H1 (cell line): Measurements from ENCODE around the gene ARHGEF18. TPM values are rescaled to one million over a fixed set of nuclear protein-coding genes. Genes with fewer than 3 reads are reported as not detected.

ENCODE experiments used
- CTCF ChIA-PET: fragments of 300-600 bp; sonication (Branson Sonifier 250); formaldehyde crosslinking; loops from one replicate; lab custom pipeline; 2021; ENCODE audit not compliant: partially characterized antibody; lab: Charles Lee
- POLR2A ChIA-PET: fragments of 300-600 bp; sonication (Branson Sonifier 250); formaldehyde crosslinking; loops from one replicate; lab custom pipeline; 2021; ENCODE audit warnings: inconsistent platforms; ENCODE audit not compliant: partially characterized antibody; lab: Charles Lee
- DNase-seq, 2 experiments: peaks; one replicate each; pipeline versions ENCODE4 v3.0.0 to v3.0.0-alpha.2; 2010 to 2022; ENCODE audit warnings: low spot score in 2 of 2, low read depth in 1 of 2, mixed read lengths in 1 of 2
- FAIRE-seq: peaks from 2 replicates; lab custom pipeline; 2011; peaks lifted over from hg19 to GRCh38; lab: Jason Lieb, UNC
- H2AFZ ChIP-seq: 2 replicates; pipeline ENCODE4 v1.8.1; 2012; ENCODE audit warnings: low read length, inconsistent platforms
- H2AK5ac ChIP-seq: 2 replicates; pipeline ENCODE4 v1.6.1; 2013; ENCODE audit warnings: low read depth, low read length
- H2BK120ac ChIP-seq: replicated peaks from 2 replicates; pipeline ENCODE3; 2013; ENCODE audit warnings: low read depth, low read length, inconsistent platforms
- H2BK12ac ChIP-seq: 2 replicates; pipeline ENCODE4 v1.6.1; 2013; ENCODE audit warnings: low read depth, low read length
- H2BK15ac ChIP-seq: 2 replicates; pipeline ENCODE4 v1.6.1; 2013; ENCODE audit warnings: low read length
- H2BK20ac ChIP-seq: 2 replicates; pipeline ENCODE4 v1.6.1; 2013; ENCODE audit warnings: low read length
- H2BK5ac ChIP-seq: 2 replicates; pipeline ENCODE4 v1.6.1; 2013; ENCODE audit warnings: low read depth, low read length
- H3K14ac ChIP-seq: 2 replicates; pipeline ENCODE4 v1.6.1; 2013; ENCODE audit warnings: inconsistent platforms; ENCODE audit not compliant: insufficient read length
- H3K18ac ChIP-seq: 2 replicates; pipeline ENCODE4 v1.6.1; 2013; ENCODE audit warnings: low read length; ENCODE audit errors: extremely low read depth
- H3K23ac ChIP-seq: 2 replicates; pipeline ENCODE4 v1.6.1; 2013; ENCODE audit warnings: inconsistent platforms; ENCODE audit not compliant: insufficient read length
- H3K23me2 ChIP-seq: 2 replicates; pipeline ENCODE4 v1.6.1; 2013; ENCODE audit warnings: low read depth, low read length
- H3K27ac ChIP-seq: 2 replicates; pipeline ENCODE4 v1.6.1; 2011; ENCODE audit warnings: low read depth, low read length, inconsistent platforms
- H3K27me3 ChIP-seq, 4 experiments: replicated peaks in 1 of 4; 1 replicate in 1 of 4; 2 replicates in 3 of 4; pipeline versions ENCODE4 v1.6.1 to v1.8.1; 2011 to 2013; ENCODE audit warnings: low read length in 3 of 4, mild to moderate bottlenecking in 3 of 4, inconsistent platforms in 2 of 4, mixed read lengths in 2 of 4, moderate library complexity in 1 of 4; ENCODE audit not compliant: control insufficient read depth in 3 of 4, insufficient read depth in 3 of 4; ENCODE audit errors: extremely low read depth in 1 of 4
- H3K36me3 ChIP-seq, 4 experiments: 2 replicates each; pipeline versions ENCODE4 v1.6.1 to v1.8.1; 2011 to 2013; ENCODE audit warnings: mild to moderate bottlenecking in 4 of 4, low read length in 3 of 4, moderate library complexity in 2 of 4, control low read depth in 1 of 4, inconsistent platforms in 1 of 4; ENCODE audit not compliant: insufficient read depth in 4 of 4, control insufficient read depth in 2 of 4
- H3K4ac ChIP-seq: replicated peaks from 2 replicates; pipeline ENCODE3; 2013; ENCODE audit warnings: low read length, low read depth, mixed read lengths, inconsistent platforms; ENCODE audit not compliant: insufficient read length
- H3K4me1 ChIP-seq, 4 experiments: replicated peaks in 1 of 4; 1 replicate in 1 of 4; 2 replicates in 3 of 4; pipeline versions ENCODE4 v1.6.1 to v1.8.1; 2011 to 2013; ENCODE audit warnings: low read length in 3 of 4, inconsistent platforms in 2 of 4, mixed read lengths in 1 of 4; ENCODE audit not compliant: insufficient read depth in 4 of 4, control insufficient read depth in 3 of 4
- H3K4me2 ChIP-seq, 2 experiments: 2 replicates each; pipeline versions ENCODE4 v1.6.1 to v1.8.1; 2011 to 2013; ENCODE audit warnings: low read depth in 2 of 2, low read length in 2 of 2, control low read depth in 1 of 2, inconsistent platforms in 1 of 2, mild to moderate bottlenecking in 1 of 2; ENCODE audit not compliant: insufficient read depth in 1 of 2
- H3K4me3 ChIP-seq, 4 experiments: fragments of 200-600, 300-600 bp in 1 of 4; sonication (generic), shearing (Covaris generic), sonication (Bioruptor Twin) in 1 of 4; 2 replicates each; pipeline versions ENCODE4 v1.5.1 to v1.8.1; 2011 to 2016; ENCODE audit warnings: low read length in 4 of 4, low read depth in 3 of 4, control low read depth in 2 of 4, inconsistent platforms in 2 of 4, mild to moderate bottlenecking in 2 of 4, mixed read lengths in 1 of 4, moderate library complexity in 1 of 4; ENCODE audit not compliant: insufficient read depth in 2 of 4; ENCODE audit errors: extremely low read depth in 1 of 4
- H3K56ac ChIP-seq: replicated peaks from 2 replicates; pipeline ENCODE3; 2013; ENCODE audit warnings: low read depth, mild to moderate bottlenecking, mixed read lengths, low read length, inconsistent platforms; ENCODE audit not compliant: insufficient read length
- H3K79me1 ChIP-seq: 2 replicates; pipeline ENCODE4 v1.6.1; 2013; ENCODE audit warnings: low read depth, low read length, control low read depth
- H3K79me2 ChIP-seq, 2 experiments: 2 replicates each; pipeline versions ENCODE4 v1.6.1 to v1.8.1; 2012 to 2013; ENCODE audit warnings: low read length in 2 of 2, mild to moderate bottlenecking in 2 of 2, inconsistent platforms in 1 of 2; ENCODE audit not compliant: insufficient read depth in 2 of 2, control insufficient read depth in 1 of 2
- H3K9ac ChIP-seq, 4 experiments: replicated peaks in 1 of 4; 1 replicate in 1 of 4; 2 replicates in 3 of 4; pipeline versions ENCODE4 v1.6.1 to v1.8.1; 2011 to 2013; ENCODE audit warnings: low read depth in 3 of 4, low read length in 3 of 4, control low read depth in 2 of 4, mild to moderate bottlenecking in 2 of 4, moderate library complexity in 2 of 4, inconsistent platforms in 1 of 4; ENCODE audit errors: extremely low read depth in 1 of 4
- H3K9me3 ChIP-seq, 2 experiments: 2 replicates each; pipeline versions ENCODE4 v1.6.1 to v1.8.1; 2012 to 2013; ENCODE audit warnings: mild to moderate bottlenecking in 2 of 2, moderate library complexity in 2 of 2, control low read depth in 1 of 2, inconsistent platforms in 1 of 2, low read depth in 1 of 2, low read length in 1 of 2, mixed read lengths in 1 of 2; ENCODE audit not compliant: insufficient read depth in 2 of 2
- H4K20me1 ChIP-seq, 2 experiments: replicated peaks in 1 of 2; 2 replicates each; pipeline versions ENCODE3 to v1.8.1; 2011 to 2013; ENCODE audit warnings: inconsistent platforms in 2 of 2, low read length in 2 of 2, mild to moderate bottlenecking in 1 of 2; ENCODE audit not compliant: insufficient read depth in 2 of 2, control insufficient read depth in 1 of 2
- H4K5ac ChIP-seq: 2 replicates; pipeline ENCODE4 v1.6.1; 2013; ENCODE audit warnings: low read length, low read depth, mixed read lengths, inconsistent platforms; ENCODE audit not compliant: insufficient read length
- H4K8ac ChIP-seq: 2 replicates; pipeline ENCODE4 v1.8.0; 2013; ENCODE audit warnings: mild to moderate bottlenecking, moderate library complexity, low read length, inconsistent platforms; ENCODE audit not compliant: insufficient read depth; ENCODE audit errors: extremely low read depth
- H4K91ac ChIP-seq: replicated peaks from 2 replicates; pipeline ENCODE3; 2013; ENCODE audit warnings: low read length, mixed read lengths, inconsistent platforms; ENCODE audit not compliant: insufficient read length
- RAD21 ChIP-seq, 2 experiments: IDR thresholded peaks in 1 of 2; conservative IDR thresholded peaks in 1 of 2; 2 replicates each; pipeline ENCODE4 v1.6.1; 2011; ENCODE audit warnings: low read depth in 2 of 2, low read length in 2 of 2, improper control_type of control experiment in 1 of 2, inconsistent platforms in 1 of 2, mild to moderate bottlenecking in 1 of 2, moderate library complexity in 1 of 2
- WGBS, 2 experiments: shearing (Covaris generic) in 1 of 2; methylation state at CpG; one replicate each; pipeline versions ENCODE4 v1.1.6 to v1.1.7; 2013 to 2015; ENCODE audit warnings: low lambda C conversion rate in 2 of 2, mixed read lengths in 2 of 2, inconsistent platforms in 1 of 2, low coverage in 1 of 2, missing lambda C conversion rate in 1 of 2; ENCODE audit not compliant: insufficient replicate concordance in 2 of 2, insufficient coverage in 1 of 2, insufficient read length in 1 of 2; ENCODE audit errors: extremely low coverage in 1 of 2, missing lambda C conversion rate in 1 of 2; 5-methylcytosine and 5-hydroxymethylcytosine counted together
- polyA plus RNA-seq, 7 experiments: library from polyadenylated mRNA; depleted of rRNA in 3 of 7; stranded (reverse) in 5 of 7; unstranded in 2 of 7; fragments of >200 nt in 5 of 7; fragments of 200-250 nt in 2 of 7; gene quantifications; 1 replicate in 5 of 7; 2 replicates in 1 of 7; 4 replicates in 1 of 7; pipeline versions ENCODE4 v1.2.1 to v1.2.3, GENCODE V29; 2011 to 2013; ENCODE audit warnings: missing spikeins in 2 of 7, mixed read lengths in 2 of 7
- total RNA-seq: library from RNA; stranded (reverse); fragmentation: NEBNext Ultra II Directional; extraction: Animal tissue kit (Norgen Biotek cat#: 25700); gene quantifications from 2 replicates; pipeline ENCODE4 v1.2.1, GENCODE V29; 2021

ARHGEF18 gene
- total and polyA plus RNA-seq, 2 of the 8 experiments (the other 6 are each of a cell fraction or from before 2014, with no cell fraction given) = 12.2 to 35.9 TPM

- Histone ChIP-seq H2BK15ac (no peak overlapping the region), H2BK120ac (no peak overlapping the region), H3K23ac (no peak overlapping the region), H3K79me1 (no peaks in the 10 kb centered on the region), H2BK20ac (no peak overlapping the region), H3K9me3 (no peaks in the 10 kb centered on the region; a peak in 1 of 4 replicates), H3K79me2 (no peaks in the 10 kb centered on the region), H4K91ac (no peak overlapping the region), H3K56ac (no peak overlapping the region), H3K4me3 (no peak overlapping the region), H3K27me3 (no peaks in the 10 kb centered on the region), H3K9ac (no peak overlapping the region), H4K8ac (no peak overlapping the region), H3K4me1 (no peaks in the 10 kb centered on the region), H3K23me2 (no peaks in the 10 kb centered on the region; the same call in 1 of the 2 replicates), H3K18ac (no peak overlapping the region), H2BK12ac (no peak overlapping the region), H3K4me2 (no peak overlapping the region), H2AFZ (no peak overlapping the region), H3K36me3 (no peaks in the 10 kb centered on the region), H2AK5ac (no peak overlapping the region), H4K20me1 (no peaks in the 10 kb centered on the region), H3K27ac (no peak overlapping the region), H2BK5ac (no peak overlapping the region), H3K4ac (no peak overlapping the region), H3K14ac (no peak overlapping the region), H4K5ac (no peak overlapping the region)
- CTCF ChIA-PET = interaction anchor here (0.9 to 1.1 kb wide), 2 partner anchors 15 to 210 kb away, joined by 3 to 5 read pairs; no protein-coding TSS in a partner anchor
- POLR2A ChIA-PET = no interaction called here
- TF ChIP-seq RAD21 (IDR thresholded peaks at IDR 0.05 in 1 of 2, conservative IDR thresholded peaks at IDR 0.05 in 1 of 2; ENCODE audit: low read depth in 2 of 2, low read length in 2 of 2) = no peak
- WGBS, 2 experiments = 88% methylated on average over 12 of the region's 12 CpGs; no CpG with 5 or more reads in 1 of the 2 experiments
- FAIRE-seq (no peak), DNase-seq (no peak)
Observed at GRCh38 chr19:7311911-7312310, 36.8 kb upstream of the ARHGEF18 start.
